SK-MEL-5 (cell line): ENCODE results near the gene MAN1A1. TPM values are rescaled to one million over a fixed set of nuclear protein-coding genes. Genes with fewer than 3 reads are reported as not detected.

Experiments used
- DNase-seq: peaks from one replicate; pipeline ENCODE4 v3.0.0-alpha.2; 2016; ENCODE audit warnings: low read depth, low spot score
- in situ Hi-C: cut with HindIII; loops from 2 replicates; pipeline ENCODE4 v1.10.0; 2016; ENCODE audit warnings: low sequenced_read_pairs, high pct_unique_total_duplicates, low pct_unique_long_range_greater_than_20kb
- total RNA-seq: library from RNA; depleted of rRNA; stranded (reverse); fragments of >200 nt; shearing (Covaris generic); gene quantifications from 2 replicates; pipeline ENCODE4 v1.2.3, GENCODE V29; 2014

MAN1A1 gene
- total RNA-seq, 1 experiment from 2014 or later, result 1.3 TPM

GRCh38 chr6:119331663-119332286, 17.8 kb downstream of the MAN1A1 start:
- no peak for DNase-seq
- in situ Hi-C loops, result no loop called here

GRCh38 chr6:119330520-119331113, 18.9 kb downstream of the MAN1A1 start:
- in situ Hi-C loops, result no loop called here
- DNase-seq, result no peak

- in situ Hi-C loops, result no loop called here
- no peak for DNase-seq
Observed at GRCh38 chr6:119329794-119330180, 19.8 kb downstream of the MAN1A1 start.

- no peak for DNase-seq
- in situ Hi-C loops, result no loop called here
Observed at GRCh38 chr6:119328892-119329793, 20.4 kb downstream of the MAN1A1 start.

- DNase-seq, result no peak
- in situ Hi-C loops, result no loop called here
Observed at GRCh38 chr6:119328254-119328653, 21.3 kb downstream of the MAN1A1 start.

GRCh38 chr6:119327810-119328209, 21.8 kb downstream of the MAN1A1 start:
- in situ Hi-C loops, result no loop called here

GRCh38 chr6:119326291-119327005, 23.1 kb downstream of the MAN1A1 start:
- in situ Hi-C loops, result no loop called here
- DNase-seq, result no peak

More at GRCh38 chr6:119327810-119328209, 21.8 kb downstream of the MAN1A1 start:
- DNase-seq, result no peak

GRCh38 chr6:119325559-119326265, 23.8 kb downstream of the MAN1A1 start:
- DNase-seq, result no peak
- in situ Hi-C loops, result no loop called here

- in situ Hi-C loops, result no loop called here
Observed at GRCh38 chr6:119324718-119325117, 24.8 kb downstream of the MAN1A1 start.

GRCh38 chr6:119323931-119324330, 25.6 kb downstream of the MAN1A1 start:
- in situ Hi-C loops, result no loop called here
- no peak for DNase-seq

More at GRCh38 chr6:119324718-119325117, 24.8 kb downstream of the MAN1A1 start:
- DNase-seq, result no peak

GRCh38 chr6:119323478-119323877, 26.1 kb downstream of the MAN1A1 start:
- in situ Hi-C loops, result no loop called here
- no peak for DNase-seq

GRCh38 chr6:119322715-119323350, 26.7 kb downstream of the MAN1A1 start:
- no peak for DNase-seq
- in situ Hi-C loops, result no loop called here

- in situ Hi-C loops, result no loop called here
- DNase-seq, result no peak
Observed at GRCh38 chr6:119322034-119322433, 27.5 kb downstream of the MAN1A1 start.

GRCh38 chr6:119319694-119320093, 29.9 kb downstream of the MAN1A1 start:
- no peak for DNase-seq
- in situ Hi-C loops, result no loop called here

- no peak for DNase-seq
- in situ Hi-C loops, result no loop called here
Observed at GRCh38 chr6:119318730-119319129, 30.8 kb downstream of the MAN1A1 start.

GRCh38 chr6:119318176-119318575, 31.4 kb downstream of the MAN1A1 start:
- in situ Hi-C loops, result no loop called here
- no peak for DNase-seq

GRCh38 chr6:119317007-119317406, 32.6 kb downstream of the MAN1A1 start:
- in situ Hi-C loops, result no loop called here

More at GRCh38 chr6:119317007-119317406, 32.6 kb downstream of the MAN1A1 start:
- DNase-seq, result no peak
